Hindlimb muscle (tissue), 1 donor: ENCODE measurements around the gene AKAP11. TPM values are rescaled to one million over a fixed set of nuclear protein-coding genes. Genes with fewer than 3 reads are reported as not detected.
A peak's percentile ranks its signal among the peaks of the same experiment; 100 is the strongest.
"Not testable (repeated sequence)": the region's sequence is repeated elsewhere in the genome, so short reads cannot be mapped to it uniquely, and the experiment has no call there.

Source experiments
- DNase-seq: peaks from one replicate; pipeline ENCODE4 v3.0.0-alpha.2; 2013
- polyA plus RNA-seq: library from polyadenylated mRNA; unstranded; fragments of 120-200 nt; gene quantifications from one replicate; pipeline ENCODE4 v1.2.1, GENCODE V29; 2013; ENCODE audit not compliant: insufficient read length

Gene AKAP11, protein sequence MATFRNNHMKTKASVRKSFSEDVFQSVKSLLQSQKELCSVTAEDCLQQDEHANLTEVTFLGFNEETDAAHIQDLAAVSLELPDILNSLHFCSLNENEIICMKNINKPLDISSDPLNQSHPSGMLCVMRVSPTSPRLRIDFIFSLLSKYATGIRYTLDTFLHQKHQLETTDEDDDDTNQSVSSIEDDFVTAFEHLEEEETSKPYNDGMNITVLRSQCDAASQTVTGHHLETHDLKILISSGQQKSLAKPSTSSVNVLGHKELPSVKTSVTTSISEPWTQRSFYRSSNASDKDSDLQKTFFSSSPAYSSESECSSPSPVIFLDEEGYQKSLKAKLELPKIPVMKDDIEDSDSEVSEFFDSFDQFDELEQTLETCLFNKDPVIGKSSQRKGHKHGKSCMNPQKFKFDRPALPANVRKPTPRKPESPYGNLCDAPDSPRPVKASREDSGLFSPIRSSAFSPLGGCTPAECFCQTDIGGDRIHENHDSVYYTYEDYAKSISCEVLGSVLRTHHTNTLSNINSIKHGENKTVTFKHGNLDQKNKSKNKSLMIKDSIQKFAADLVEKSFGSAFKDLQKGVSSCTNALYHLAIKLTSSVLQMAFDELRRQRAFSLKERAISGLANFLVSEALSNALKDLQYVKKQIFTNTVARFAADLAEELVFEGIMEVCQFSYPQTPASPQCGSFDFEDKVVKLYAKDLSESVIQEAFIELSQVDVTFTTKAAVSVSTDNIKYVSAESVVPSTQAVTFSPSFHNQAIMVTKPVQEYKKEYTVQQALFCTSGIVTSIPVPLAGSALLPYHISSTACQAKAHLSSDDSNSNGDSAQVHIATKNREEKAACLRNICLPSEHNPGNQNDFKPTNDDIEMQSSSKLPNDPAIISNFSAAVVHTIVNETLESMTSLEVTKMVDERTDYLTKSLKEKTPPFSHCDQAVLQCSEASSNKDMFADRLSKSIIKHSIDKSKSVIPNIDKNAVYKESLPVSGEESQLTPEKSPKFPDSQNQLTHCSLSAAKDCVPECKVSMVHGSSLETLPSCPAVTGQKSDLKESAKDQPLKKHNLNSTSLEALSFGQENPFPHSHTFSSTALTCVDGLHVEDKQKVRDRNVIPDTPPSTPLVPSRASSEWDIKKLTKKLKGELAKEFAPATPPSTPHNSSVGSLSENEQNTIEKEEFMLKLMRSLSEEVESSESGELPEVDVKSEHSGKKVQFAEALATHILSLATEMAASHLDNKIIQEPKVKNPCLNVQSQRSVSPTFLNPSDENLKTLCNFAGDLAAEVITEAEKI (N-terminal part only)
- polyA plus RNA-seq = 19.4 TPM

DNA sequence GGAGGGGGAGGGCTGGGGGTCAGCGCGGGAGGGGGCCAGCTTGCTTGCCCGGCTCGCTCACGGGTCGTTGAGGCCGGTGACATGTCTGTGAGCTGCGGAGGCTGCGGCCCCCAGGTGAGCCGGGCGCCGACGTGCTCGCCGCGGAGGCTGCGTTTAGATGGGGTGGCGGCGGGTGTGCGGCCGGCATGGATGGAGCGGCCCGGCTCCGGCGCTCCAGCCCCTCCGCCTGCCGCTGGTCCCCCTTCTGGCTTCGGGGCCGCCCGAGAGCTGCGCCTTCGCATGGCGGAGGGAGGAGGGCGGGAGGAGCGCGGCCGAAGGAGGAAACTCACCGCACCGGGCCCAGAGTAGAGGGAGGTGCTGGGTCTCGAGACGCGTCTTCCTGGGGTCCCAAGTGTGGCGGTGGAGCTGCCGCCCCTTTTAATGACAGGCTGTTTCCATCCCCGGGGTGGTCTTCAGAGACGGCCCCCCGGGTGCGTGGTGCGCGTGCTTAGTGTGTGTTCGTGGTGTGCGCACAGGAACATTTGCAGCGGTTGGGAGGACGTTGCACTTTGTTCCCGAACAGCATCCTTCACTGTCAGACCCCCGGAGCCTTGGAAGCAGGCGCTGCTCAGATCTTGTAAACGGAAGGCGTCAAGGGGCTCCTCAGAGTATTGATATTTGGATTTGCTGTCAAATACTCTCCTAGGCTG, at the start of gene AKAP11:
Gene AKAP11, plus strand, starts transcription at position 38 of the 689 bp plus-strand sequence. CDS start 14,197 bp downstream, outside the sequence.
- DNase-seq = peak; percentile 69

DNA sequence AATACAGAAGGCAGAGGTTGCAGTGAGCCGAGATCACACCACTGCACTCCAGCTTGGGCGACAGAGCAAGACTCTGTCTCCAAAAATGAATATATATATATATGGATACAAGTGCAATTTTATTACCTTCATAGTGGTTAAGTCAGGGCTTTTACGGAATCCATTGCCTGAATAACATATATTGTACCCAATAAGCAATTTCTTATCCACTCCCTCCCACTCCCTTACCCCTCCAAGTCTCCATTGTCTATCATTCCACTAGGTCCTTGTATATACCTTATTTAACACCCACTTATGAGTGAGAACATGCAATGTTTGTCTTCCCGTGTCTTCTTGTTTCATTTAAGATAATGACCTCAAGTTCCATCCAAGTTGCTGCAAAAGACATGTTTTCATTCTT, 48.3 kb upstream of the AKAP11 start:
- no peak for DNase-seq

DNA sequence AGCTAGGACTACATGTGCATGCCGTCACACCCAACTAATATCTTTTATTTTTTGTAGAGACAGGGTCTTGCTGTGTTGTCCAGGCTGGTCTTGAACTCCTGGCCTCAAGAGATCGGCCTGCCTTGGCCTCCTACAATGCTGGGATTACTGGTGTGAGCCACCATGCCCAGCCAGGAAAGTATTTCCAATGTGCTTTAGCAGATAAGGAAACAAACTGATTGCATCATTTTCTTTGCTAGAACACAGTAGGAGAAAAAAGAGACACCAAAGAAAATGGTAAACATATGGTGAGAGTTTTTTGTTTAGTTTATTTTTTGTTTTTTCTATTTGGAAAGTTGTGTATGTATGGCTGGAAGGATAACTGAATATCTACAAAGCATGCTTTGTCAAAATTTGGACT, 46.9 kb upstream of the AKAP11 start:
- no peak for DNase-seq

DNA sequence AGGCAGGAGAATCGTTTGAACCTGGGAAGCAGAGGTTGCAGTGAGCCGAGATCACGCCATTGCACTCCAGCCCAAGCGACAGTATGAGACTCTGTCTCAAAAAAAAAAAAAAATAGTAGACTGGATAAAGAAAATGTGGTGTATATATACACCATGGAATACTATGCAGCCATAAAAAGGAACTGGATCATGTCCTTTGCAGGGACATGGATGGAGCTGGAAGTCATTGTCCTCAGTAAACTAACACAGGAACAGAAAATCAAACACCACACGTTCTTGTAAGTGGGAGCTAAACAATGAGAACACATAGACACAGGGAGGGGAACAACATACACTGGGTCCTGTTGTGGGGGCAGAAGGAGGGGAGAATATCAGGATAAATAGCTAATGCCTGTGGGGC, 45.2 kb upstream of the AKAP11 start:
- DNase-seq = not testable (repeated sequence)

DNA sequence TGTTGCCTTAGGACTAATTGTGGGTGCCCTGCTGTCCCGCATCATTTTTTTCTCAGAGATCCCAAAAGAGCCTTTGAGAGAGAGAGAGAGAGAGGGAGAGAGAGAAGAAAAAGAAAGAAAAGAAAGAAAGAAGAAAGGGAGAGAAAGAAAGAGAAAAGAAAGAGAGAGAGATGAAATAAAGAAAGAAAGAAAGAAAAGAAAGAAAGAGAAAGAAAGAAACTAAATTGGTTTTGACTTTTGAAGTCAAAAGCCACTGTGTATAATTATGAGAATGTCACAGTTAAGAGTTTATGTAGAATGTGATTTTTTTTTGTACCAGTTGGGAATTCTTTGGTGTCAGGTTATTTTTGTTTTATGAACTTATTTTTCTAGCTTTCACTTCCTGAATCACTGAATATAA, 43.4 kb upstream of the AKAP11 start:
- no peak for DNase-seq

DNA sequence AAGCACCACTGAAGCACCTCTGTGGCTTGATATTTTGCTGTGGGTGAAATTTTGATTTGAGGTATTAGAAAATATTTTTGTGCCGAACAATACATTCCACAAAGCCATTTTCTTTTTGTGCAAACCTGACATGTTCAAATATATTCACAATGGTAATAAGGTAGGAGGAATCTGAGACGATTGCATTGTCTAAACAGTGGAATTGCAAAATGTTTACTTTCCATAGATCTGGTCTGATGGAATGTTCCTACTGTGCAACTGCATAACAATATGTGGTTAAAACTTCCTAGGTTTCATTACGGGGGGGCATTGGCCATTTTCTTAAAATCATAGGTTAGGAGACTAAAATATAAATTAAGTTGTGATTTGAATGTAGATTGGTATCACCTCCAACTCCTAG, 42.7 kb upstream of the AKAP11 start:
- DNase-seq = no peak

DNA sequence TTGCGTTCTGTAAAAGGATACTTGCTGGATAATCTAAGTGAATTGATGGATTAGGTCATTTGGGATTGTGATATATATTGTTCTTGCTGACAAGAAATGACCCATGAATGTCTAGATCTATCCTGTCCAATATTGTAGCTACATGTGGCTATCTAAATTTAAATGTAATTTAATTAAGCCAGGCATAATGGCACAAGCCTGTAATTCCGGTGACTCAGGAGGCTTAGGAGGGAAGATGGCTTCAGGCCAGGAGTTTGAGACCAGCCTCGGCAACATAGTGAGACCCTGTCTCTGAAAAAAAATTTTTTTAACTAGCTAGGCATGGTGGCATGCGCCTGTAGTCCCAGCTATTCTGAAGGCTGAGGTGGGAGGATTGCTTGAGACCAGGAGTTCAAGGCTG, 39.3 kb upstream of the AKAP11 start:
- DNase-seq = no peak

DNA sequence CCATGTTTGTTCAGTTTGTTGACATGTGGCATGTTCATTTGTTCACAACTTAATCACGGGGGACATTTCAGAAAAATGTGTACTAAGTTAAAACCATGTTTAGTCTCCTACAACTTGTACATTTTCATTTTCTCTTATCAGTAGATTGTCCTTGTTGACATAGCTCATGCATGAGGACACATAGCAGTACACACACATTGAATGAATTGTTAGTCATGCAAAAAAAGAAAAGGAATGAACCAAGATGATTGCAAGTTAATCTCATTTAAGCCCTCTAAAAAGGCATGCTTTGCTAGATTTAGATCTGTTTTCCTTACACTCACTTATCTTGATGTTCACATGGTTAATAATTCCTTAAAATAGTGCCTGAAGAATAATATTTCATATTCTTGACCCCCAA, 38.2 kb upstream of the AKAP11 start:
- no peak for DNase-seq

DNA sequence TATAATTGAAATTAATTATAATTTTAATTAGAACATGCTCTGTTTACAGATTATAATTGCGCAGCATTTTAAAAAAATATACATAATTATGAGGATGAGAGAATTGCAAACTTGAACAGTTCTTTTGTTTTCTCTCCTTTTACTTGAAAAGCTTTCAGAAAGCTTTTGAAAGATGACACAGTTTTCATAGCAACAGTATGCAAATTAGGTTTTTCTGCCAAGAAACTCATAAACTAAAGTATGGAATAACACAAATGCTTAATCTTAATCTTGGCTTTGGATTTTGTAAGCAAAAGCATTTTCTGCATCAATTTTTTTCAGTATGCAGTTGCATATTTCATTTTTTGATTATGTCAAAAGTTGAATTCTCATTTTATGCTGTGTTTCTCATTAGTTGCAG, 32.8 kb upstream of the AKAP11 start:
- peak; percentile 7 for DNase-seq

DNA sequence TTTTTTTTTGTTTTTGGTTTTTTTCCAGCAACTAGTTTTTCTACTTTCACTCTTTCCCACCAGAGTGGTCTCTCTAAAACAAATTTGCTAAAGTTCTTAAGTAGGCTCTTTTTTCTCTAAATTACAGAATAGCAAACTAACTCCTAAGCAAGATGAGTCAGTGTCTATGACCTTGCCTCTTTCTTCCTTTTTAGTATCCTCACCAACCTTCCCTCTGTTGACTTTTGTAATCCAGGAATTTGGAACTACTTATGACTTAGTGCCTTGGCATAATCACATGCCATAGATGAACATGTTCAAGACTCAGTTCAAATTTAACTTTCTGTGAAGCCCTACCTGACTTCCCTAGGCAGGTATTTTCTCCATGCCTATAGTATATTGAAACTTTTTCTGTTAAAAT, 32.3 kb upstream of the AKAP11 start:
- DNase-seq = no peak

DNA sequence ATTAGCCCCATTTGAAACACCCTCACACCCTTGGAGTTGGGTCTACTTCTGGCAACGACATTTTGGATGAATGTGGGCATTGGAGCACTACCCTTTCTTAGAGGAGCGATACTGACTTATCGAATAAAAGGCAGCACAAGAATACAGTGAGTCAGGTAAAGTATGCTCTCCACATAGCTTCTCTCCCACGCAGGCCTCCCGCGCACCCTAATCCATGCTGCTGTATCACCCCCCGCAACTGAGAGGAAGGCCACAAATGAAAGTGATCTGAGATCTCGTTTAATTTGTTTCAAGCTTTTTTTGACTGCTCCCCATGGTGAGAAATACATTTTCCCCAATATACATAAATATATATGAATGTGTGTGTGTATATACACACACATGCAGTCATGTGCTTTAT, 25.4 kb upstream of the AKAP11 start:
- no peak for DNase-seq

DNA sequence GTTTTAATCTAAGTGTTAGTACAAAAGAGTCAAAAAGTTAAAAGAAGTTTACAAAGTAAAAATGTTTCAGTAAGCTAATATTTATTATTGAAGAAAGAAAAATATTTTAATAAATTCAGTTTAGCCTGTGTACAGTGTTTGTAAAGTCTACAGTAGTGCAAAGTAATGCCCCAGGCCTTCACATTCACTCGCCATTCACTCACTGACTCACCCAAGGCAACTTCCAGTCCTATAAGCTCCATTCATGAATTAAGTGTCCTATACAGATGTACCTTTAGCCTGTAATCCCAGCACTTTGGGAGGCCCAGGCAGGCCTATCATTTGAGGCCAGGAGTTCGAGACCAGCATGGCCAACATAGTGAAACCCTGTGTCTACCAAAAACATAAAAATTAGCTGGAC, 24.1 kb upstream of the AKAP11 start:
- no peak for DNase-seq

DNA sequence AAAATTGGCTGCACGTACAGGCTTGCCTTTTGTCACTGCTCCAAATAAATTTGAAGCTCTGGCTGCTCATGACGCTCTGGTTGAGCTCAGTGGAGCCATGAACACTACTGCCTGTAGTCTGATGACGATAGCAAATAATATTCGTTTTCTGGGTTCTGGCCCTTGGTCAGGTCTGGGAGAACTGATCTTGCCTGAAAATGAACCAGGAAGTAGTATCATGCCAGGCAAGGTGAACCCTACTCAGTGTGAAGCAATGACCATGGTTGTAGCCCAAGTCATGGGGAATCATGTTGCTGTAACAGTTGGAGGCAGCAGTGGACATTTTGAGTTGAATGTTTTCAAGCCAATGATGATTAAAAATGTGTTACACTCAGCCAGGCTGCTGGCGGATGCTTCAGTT, 16.1 kb upstream of the AKAP11 start:
- DNase-seq = no peak

DNA sequence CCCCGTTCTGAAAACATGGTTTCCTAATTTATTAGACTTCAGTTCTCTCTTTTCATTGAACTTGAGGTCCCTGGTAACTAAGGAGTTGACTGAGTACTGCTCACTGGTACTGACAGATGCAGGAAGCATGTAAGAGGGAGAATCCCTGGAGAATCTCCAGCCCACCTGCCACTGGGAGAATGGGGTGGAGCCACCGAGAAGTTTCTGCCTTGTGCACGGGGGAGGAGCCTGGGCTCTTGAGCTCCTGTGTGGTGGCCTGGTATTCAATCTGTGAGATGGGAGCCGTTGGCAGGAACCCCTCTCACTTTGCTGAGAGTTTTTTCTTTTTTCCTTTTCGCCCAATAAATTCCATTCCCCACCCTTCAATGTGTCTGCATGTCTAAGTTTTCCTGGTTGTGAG, 13.2 kb upstream of the AKAP11 start:
- DNase-seq = no peak

DNA sequence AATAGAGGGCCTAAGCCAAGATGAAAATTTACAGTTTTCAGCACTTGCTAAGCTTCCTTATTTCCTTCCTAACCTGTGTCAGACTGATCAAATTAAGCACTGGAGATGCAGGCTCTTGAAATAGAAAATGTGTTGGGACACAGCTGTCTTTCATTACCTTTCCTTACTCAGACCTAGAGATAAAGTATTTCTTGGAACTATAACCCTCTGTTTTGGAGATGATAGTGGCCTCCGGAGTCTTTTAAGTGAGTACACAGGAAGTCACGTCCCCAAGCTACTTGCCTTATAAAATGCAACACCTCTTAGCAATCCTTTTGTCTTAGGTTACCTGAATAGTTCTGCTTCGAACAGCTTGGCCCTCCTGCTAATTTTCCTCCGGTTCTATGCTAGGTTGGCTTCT, 12.4 kb upstream of the AKAP11 start:
- no peak for DNase-seq

DNA sequence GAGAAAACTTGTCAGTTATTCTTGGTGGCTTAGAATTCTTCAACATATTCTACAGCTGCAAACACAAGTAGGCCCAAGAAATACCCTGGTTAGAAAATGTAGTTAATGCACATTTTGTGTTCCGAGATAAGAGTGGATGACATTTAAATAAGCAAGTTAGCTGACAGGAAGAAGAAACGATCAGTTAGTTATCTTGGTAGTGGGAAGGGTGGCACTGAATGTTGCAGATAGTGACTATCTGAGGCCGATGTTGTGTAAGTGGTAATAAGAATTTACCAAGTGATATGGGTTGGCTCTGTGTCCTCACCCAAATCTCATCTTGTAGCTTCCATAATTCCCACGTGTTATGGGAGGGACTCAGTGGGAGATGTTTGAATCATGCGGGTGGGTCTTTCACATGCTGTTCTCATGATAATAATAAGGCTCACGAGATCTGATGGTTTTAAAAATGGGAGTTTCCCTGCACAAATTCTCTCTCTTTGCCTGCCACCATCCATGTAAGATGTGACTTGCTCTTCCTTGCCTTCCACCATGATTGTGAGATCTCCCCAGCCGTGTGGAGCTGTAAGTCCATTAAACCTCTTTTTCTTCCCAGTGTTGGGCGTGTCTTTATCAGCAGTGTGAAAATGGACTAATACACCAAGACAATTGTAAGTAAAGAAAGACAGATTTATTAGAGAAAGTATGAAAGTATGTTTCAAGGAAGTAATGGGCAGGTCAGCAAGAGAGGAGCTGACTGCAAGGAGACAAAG, 10.9 kb upstream of the AKAP11 start:
- DNase-seq = no peak

DNA sequence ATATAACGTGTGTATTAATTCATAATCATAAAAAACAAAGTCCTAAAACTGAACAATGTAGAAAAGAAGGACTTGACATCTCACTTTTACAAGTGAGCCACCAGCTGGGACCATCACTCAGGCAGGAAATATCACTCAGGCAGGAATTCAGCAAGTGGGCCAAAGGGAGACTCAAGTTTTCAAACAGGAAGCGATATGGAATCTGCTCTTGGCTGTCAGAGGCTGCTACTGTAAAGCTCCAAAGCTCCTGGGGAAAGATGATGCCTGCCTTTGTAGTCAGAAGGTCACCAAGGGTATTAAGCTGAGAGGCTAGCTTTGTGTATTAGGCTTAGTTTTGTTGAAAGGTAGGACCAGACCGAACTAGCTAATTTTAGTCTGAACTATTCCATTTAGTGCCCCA, 5.5 kb upstream of the AKAP11 start:
- no peak for DNase-seq

DNA sequence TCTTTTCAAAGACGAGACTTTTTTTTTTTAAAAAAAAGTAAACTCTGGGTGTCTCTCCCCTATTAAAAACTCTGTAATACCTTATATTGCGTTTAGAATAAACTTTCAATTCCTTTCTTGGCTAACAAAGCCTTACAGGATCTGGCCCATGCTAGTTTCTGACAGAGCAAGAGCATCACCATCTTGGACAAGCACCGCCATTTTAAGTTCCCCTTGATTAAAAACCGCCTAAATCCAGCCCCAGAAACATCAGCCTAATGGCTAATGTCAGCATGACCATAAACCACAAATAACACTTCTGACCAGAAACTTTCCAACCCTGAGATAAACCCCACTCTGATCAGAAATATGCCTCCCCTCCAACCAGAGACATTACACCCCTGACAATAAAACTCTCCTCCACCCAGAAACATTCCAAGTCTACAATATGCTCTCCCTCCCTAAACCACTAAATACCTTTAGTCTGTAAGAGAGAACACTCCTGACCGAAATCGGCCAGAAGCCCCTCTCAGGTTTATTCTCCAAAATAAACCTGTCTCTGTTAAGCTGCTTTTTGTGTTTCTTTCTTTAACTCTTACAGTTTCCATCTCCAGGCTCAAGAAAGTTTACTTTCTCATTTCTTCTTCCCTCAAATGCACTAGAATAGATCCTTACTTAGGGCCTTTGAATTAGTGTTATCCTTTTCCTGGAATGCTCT, 1.6 kb upstream of the AKAP11 start:
- no peak for DNase-seq

DNA sequence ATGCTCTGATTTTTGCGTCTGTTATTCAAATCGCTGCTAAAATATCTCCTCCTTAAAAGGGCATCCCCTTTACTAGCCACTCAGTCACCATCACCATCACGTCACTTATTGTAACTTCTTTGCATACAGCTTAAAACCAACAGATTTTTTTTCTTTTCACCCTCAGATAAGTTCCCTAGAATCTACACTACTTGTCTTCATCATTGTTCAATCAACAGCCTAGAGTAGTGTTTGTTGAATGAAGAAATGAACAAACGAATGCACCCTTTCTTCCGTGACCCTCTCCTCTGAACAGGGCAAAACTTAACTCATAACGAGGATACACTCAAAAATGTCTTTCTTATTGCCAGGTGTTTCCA, 1.1 kb upstream of the AKAP11 start:
- DNase-seq = no peak

DNA sequence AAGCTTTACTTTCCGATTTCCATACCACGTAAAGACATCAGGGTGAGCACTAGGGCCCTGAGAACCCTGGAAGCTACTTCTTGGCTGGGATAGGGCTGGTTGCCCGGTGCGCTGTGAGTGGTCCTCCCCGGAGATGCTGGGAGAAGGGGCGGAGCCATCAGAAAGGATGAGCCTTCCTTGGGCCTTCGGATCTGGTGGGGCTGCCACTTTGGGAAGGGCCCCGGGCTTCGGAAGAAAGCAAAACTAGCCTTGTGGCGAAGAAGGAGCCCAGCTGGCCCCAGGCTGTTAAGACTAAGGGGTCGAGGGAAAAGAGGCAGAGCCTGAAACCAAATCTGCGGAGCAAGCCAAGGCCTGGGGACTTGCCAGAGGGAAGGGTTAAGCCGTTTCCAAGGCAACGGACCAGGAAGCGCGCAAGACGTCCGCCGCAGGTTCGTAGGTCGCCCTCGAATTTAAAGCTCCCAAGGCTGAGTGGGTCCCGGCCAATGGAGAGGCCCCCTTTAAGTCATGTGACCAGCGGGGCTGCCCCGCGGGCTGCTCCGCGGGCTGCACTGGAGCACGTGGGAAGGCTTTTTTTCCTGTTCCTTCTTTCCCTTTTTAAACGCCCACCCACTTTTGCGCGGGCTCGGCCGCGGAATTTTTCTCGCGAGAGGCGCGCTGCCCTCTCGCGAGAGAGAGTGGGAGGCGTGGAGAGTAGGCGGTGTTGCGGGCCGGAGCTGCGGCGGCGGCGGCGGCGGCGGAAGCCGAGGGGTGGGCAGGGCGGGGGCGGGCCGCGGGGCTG, 426 bp upstream of the AKAP11 start:
- DNase-seq = peak; percentile 99
